HG02884 (cell line): ENCODE data around the gene FN1.
"Not testable (repeated sequence)": the region's sequence is repeated elsewhere in the genome, so short reads cannot be mapped to it uniquely, and the experiment has no call there.

Experiments
- ATAC-seq: cut with Tn5 transposase; IDR thresholded peaks from one replicate; pipeline ENCODE4 v1.9.1; 2021; ENCODE audit warnings: mild to moderate bottlenecking, moderate library complexity; ENCODE audit not compliant: unreplicated experiment

Gene FN1

GRCh38 chr2:215409331-215410127 is 26.3 kb downstream of the FN1 start:
- no peak for ATAC-seq

GRCh38 chr2:215408441-215408840 is 27.4 kb downstream of the FN1 start:
- ATAC-seq: not testable (repeated sequence)

GRCh38 chr2:215407590-215408264 is 28.1 kb downstream of the FN1 start:
- ATAC-seq: no peak

- ATAC-seq: no peak
Measured at GRCh38 chr2:215407061-215407460, 28.8 kb downstream of the FN1 start.

GRCh38 chr2:215405722-215406581 is 29.9 kb downstream of the FN1 start:
- no peak for ATAC-seq

GRCh38 chr2:215404348-215405012 is 31.4 kb downstream of the FN1 start:
- no peak for ATAC-seq

GRCh38 chr2:215403441-215404347 is 32.2 kb downstream of the FN1 start:
- ATAC-seq: no peak

- no peak for ATAC-seq
Measured at GRCh38 chr2:215401896-215402379, 33.9 kb downstream of the FN1 start.

- no peak for ATAC-seq
Measured at GRCh38 chr2:215399067-215399716, 36.7 kb downstream of the FN1 start.

- ATAC-seq: no peak
Measured at GRCh38 chr2:215397632-215398341, 38.1 kb downstream of the FN1 start.

GRCh38 chr2:215396595-215397313 is 39.1 kb downstream of the FN1 start:
- no peak for ATAC-seq

- no peak for ATAC-seq
Measured at GRCh38 chr2:215395687-215396460, 40.0 kb downstream of the FN1 start.

GRCh38 chr2:215394102-215394805 is 41.6 kb downstream of the FN1 start:
- no peak for ATAC-seq

GRCh38 chr2:215392687-215393270 is 43.1 kb downstream of the FN1 start:
- ATAC-seq: no peak

GRCh38 chr2:215392164-215392563 is 43.7 kb downstream of the FN1 start:
- no peak for ATAC-seq

- no peak for ATAC-seq
Measured at GRCh38 chr2:215391531-215391930, 44.3 kb downstream of the FN1 start.
